HG03442 (cell line): Measurements from ENCODE around the gene NTHL1.

Source experiments
- ATAC-seq: cut with Tn5 transposase; IDR thresholded peaks from one replicate; pipeline ENCODE4 v1.9.1; 2021; ENCODE audit warnings: mild to moderate bottlenecking, moderate library complexity; ENCODE audit not compliant: unreplicated experiment

The NTHL1 gene

GRCh38 chr16:2066139-2066538 is 18.5 kb upstream of the NTHL1 start:
- ATAC-seq: no peak

- ATAC-seq: no peak
Observed at GRCh38 chr16:2064368-2064945, 16.8 kb upstream of the NTHL1 start.

- no peak for ATAC-seq
Observed at GRCh38 chr16:2063861-2064260, 16.2 kb upstream of the NTHL1 start.

GRCh38 chr16:2062801-2063200 is 15.2 kb upstream of the NTHL1 start:
- no peak for ATAC-seq

GRCh38 chr16:2061526-2061925 is 13.9 kb upstream of the NTHL1 start:
- ATAC-seq: no peak

- ATAC-seq: no peak
Observed at GRCh38 chr16:2061023-2061422, 13.4 kb upstream of the NTHL1 start.

GRCh38 chr16:2060346-2060745 is 12.7 kb upstream of the NTHL1 start:
- ATAC-seq: no peak

GRCh38 chr16:2058872-2059271 is 11.2 kb upstream of the NTHL1 start:
- ATAC-seq: no peak

GRCh38 chr16:2058420-2058819 is 10.8 kb upstream of the NTHL1 start:
- ATAC-seq: no peak

- ATAC-seq: no peak
Observed at GRCh38 chr16:2057438-2057837, 9.8 kb upstream of the NTHL1 start.

GRCh38 chr16:2056681-2057407 is 9.2 kb upstream of the NTHL1 start:
- ATAC-seq: no peak

GRCh38 chr16:2056077-2056476 is 8.4 kb upstream of the NTHL1 start:
- ATAC-seq: no peak

- no peak for ATAC-seq
Observed at GRCh38 chr16:2054543-2055245, 7.1 kb upstream of the NTHL1 start.

GRCh38 chr16:2053897-2054296 is 6.3 kb upstream of the NTHL1 start:
- ATAC-seq: no peak

- no peak for ATAC-seq
Observed at GRCh38 chr16:2053211-2053610, 5.6 kb upstream of the NTHL1 start.

GRCh38 chr16:2048116-2048543 is 496 bp upstream of the NTHL1 start:
- no peak for ATAC-seq

- no peak for ATAC-seq
Observed at GRCh38 chr16:2046893-2047329, 723 bp downstream of the NTHL1 start.

- no peak for ATAC-seq
Observed at GRCh38 chr16:2045965-2046892, 1.4 kb downstream of the NTHL1 start.

GRCh38 chr16:2044541-2044940 is 3.1 kb downstream of the NTHL1 start:
- ATAC-seq: no peak

GRCh38 chr16:2043667-2044451 is 3.8 kb downstream of the NTHL1 start:
- ATAC-seq: no peak
